Psoas muscle (tissue), 8 donors: ENCODE measurements around the gene ELFN2. TPM values are rescaled to one million over a fixed set of nuclear protein-coding genes. Genes with fewer than 3 reads are reported as not detected.
A peak's percentile ranks its signal among the peaks of the same experiment; 100 is the strongest.

ENCODE experiments used
- ATAC-seq, 4 donors: fragments of 200-7000 bp; cut with Tn5 transposase; one replicate each; pipeline ENCODE4 v1.9.1; 2020; ENCODE audit warnings: moderate library complexity in 3 of 4, mild to moderate bottlenecking in 2 of 4
- DNase-seq, 2 donors: peaks; one replicate each; pipeline ENCODE4 v3.0.0-alpha.2; 2020
- H3K27ac ChIP-seq: fragments of 200-600 bp; one replicate; pipeline ENCODE4 v1.8.0; 2022
- H3K27me3 ChIP-seq, 3 donors: fragments of 200-600 bp in 1 of 3; one replicate each; pipeline versions ENCODE4 v1.6.1 to v1.8.0; 2013 to 2022; ENCODE audit warnings: low read length in 2 of 3, mild to moderate bottlenecking in 2 of 3, moderate library complexity in 1 of 3; ENCODE audit not compliant: insufficient read depth in 3 of 3
- H3K36me3 ChIP-seq, 2 donors: fragments of 200-600 bp in 1 of 2; one replicate each; pipeline versions ENCODE4 v1.6.1 to v1.8.0; 2013 to 2022; ENCODE audit warnings: low read depth in 1 of 2, mild to moderate bottlenecking in 1 of 2, moderate library complexity in 1 of 2; ENCODE audit not compliant: insufficient read depth in 1 of 2
- H3K4me1 ChIP-seq: fragments of 200-600 bp; one replicate; pipeline ENCODE4 v1.8.0; 2022
- H3K4me3 ChIP-seq: fragments of 200-600 bp; one replicate; pipeline ENCODE4 v1.8.0; 2022; ENCODE audit warnings: mild to moderate bottlenecking
- H3K9me3 ChIP-seq: fragments of 200-600 bp; one replicate; pipeline ENCODE4 v1.8.0; 2022
- CTCF ChIP-seq: fragments of 200-600 bp; IDR thresholded peaks from one replicate; pipeline ENCODE4 v1.8.0; 2022; ENCODE audit warnings: antibody characterized with exemption
- WGBS, 3 donors: extraction: QIAGEN DNeasy Blood & Tissue Kit; methylation state at CpG; one replicate each; pipeline versions ENCODE4 v1.1.6 to v1.1.7; 2013; 5-methylcytosine and 5-hydroxymethylcytosine counted together
- intact Hi-C, 2 donors: fragments of 100-400 bp; cut with DNase I; formaldehyde crosslinking; loops; one replicate each; pipeline versions ENCODE4 v1.11.0 to v1.14.2; 2022
- polyA plus RNA-seq, 3 donors: library from polyadenylated mRNA; stranded (reverse); fragments of 200-250 nt; gene quantifications; one replicate each; pipeline ENCODE4 v1.2.3, GENCODE V29; 2013
- total RNA-seq, 4 donors: library from RNA; stranded (reverse); fragmentation: NEBNext Ultra II Directional in 2 of 4; extraction: Animal tissue kit (Norgen Biotek cat#: 25700) in 2 of 4; gene quantifications; one replicate each; pipeline versions ENCODE4 v1.2.1 to v1.2.4, GENCODE V29; 2021 to 2023
- donor health status: healthy with polysubstance abuse.
- donor health status: DM: no; HTN: no; CAD: no; lungs with moderate emphysema.
- donor health status: Bipolar disorder and iron deficiency.
- donor health status: healthy.
- donor health status: DM: yes; HTN: yes; CAD: no.
- donor health status: DM: no; HTN: no; CAD: no.
- donor health status: DM: no; HTN: no; CAD: no.
- donor health status: DM: yes; HTN: yes; CAD: no.

The ELFN2 gene
- total and polyA plus RNA-seq, 7 donors = 0.01 to 0.05 (median 0.01) TPM; not detected in 4

GRCh38 chr22:37386441-37386840 is 40.8 kb downstream of the ELFN2 start:
- intact Hi-C loops = no loop called here
- no peak for ATAC-seq
- Histone ChIP-seq H3K4me1 (no peaks in the 10 kb centered on the region), H3K27me3 (peaks cover 0 to 31% (median 8%) of the 10 kb centered on the region in 3 donors), H3K36me3 (no peaks in the 10 kb centered on the region), H3K4me3 (no peak overlapping the region), H3K9me3 (no peaks in the 10 kb centered on the region), H3K27ac (no peak overlapping the region)
- no peak for TF ChIP-seq CTCF
- no peak for DNase-seq
- WGBS, 3 donors = 43 to 55% (median 50%) methylated on average over 19 of the region's 19 CpGs

GRCh38 chr22:37384691-37385090 is 42.6 kb downstream of the ELFN2 start:
- intact Hi-C loops = no loop called here
- ATAC-seq (no peak), DNase-seq (no peak)
- Histone ChIP-seq H3K4me1 (no peaks in the 10 kb centered on the region), H3K27ac (no peak overlapping the region), H3K4me3 (no peak overlapping the region), H3K27me3 (peaks cover 0 to 46% (median 21%) of the 10 kb centered on the region in 3 donors), H3K36me3 (no peaks in the 10 kb centered on the region), H3K9me3 (no peaks in the 10 kb centered on the region)
- 83 to 90% (median 83%) methylated on average over 11 to 12 of the region's 12 CpGs for WGBS, 3 donors
- no peak for TF ChIP-seq CTCF

GRCh38 chr22:37383341-37383740 is 43.9 kb downstream of the ELFN2 start:
- Histone ChIP-seq H3K9me3 (no peaks in the 10 kb centered on the region), H3K27ac (no peak overlapping the region), H3K4me1 (no peaks in the 10 kb centered on the region), H3K4me3 (no peak overlapping the region), H3K36me3 (no peaks in the 10 kb centered on the region), H3K27me3 (peaks cover 0 to 48% (median 21%) of the 10 kb centered on the region in 3 donors)
- DNase-seq = no peak
- TF ChIP-seq CTCF = no peak
- intact Hi-C loops = no loop called here
- WGBS, 3 donors = 35 to 41% (median 35%) methylated on average over 9 of the region's 9 CpGs
- peak in 3 of 4 donors; percentile 33 to 50 (median 39) for ATAC-seq

GRCh38 chr22:37381489-37381888 is 45.8 kb downstream of the ELFN2 start:
- no peak for DNase-seq
- H3K27ac ChIP-seq = no peak overlapping the region
- no peak for TF ChIP-seq CTCF
- intact Hi-C loops = no loop called here
- 48 to 57% (median 57%) methylated on average over 9 of the region's 9 CpGs for WGBS, 3 donors
- peaks cover 0 to 52% (median 27%) of the 10 kb centered on the region in 3 donors for H3K27me3 ChIP-seq
- no peak for ATAC-seq
- no peaks in the 10 kb centered on the region for H3K4me1 ChIP-seq
- H3K9me3 ChIP-seq = no peaks in the 10 kb centered on the region
- H3K4me3 ChIP-seq = no peak overlapping the region
- H3K36me3 ChIP-seq = no peaks in the 10 kb centered on the region

- ATAC-seq (no peak), DNase-seq (no peak)
- H3K9me3 ChIP-seq = no peaks in the 10 kb centered on the region
- H3K4me1 ChIP-seq = no peaks in the 10 kb centered on the region
- WGBS, 3 donors = 29 to 35% (median 29%) methylated on average over 10 of the region's 10 CpGs
- intact Hi-C loops = no loop called here
- H3K4me3 ChIP-seq = no peak overlapping the region
- H3K27me3 ChIP-seq = peaks cover 0 to 52% (median 24%) of the 10 kb centered on the region in 3 donors
- no peak overlapping the region for H3K27ac ChIP-seq
- TF ChIP-seq CTCF = no peak
- no peaks in the 10 kb centered on the region for H3K36me3 ChIP-seq
Observed at GRCh38 chr22:37379722-37380121, 47.6 kb downstream of the ELFN2 start.
